B cell (primary cell): ENCODE data around the gene HSD11B1. TPM values are rescaled to one million over a fixed set of nuclear protein-coding genes. Genes with fewer than 3 reads are reported as not detected.

Source experiments
- ATAC-seq: fragments of 200-7000 bp; cut with Tn5 transposase; one replicate; pipeline ENCODE4 v1.10.0; 2021; ENCODE audit warnings: low read depth, mild to moderate bottlenecking, moderate number of reproducible peaks, moderate library complexity
- CTCF ChIA-PET: fragments of 350-600 bp; sonication (Branson Sonifier 250); formaldehyde crosslinking; loops from one replicate; lab custom pipeline; 2021; ENCODE audit warnings: antibody characterized with exemption, inconsistent platforms; lab: Charles Lee
- POLR2A ChIA-PET: fragments of 350-600 bp; sonication (Branson Sonifier 250); formaldehyde crosslinking; loops from one replicate; lab custom pipeline; 2021; ENCODE audit warnings: antibody characterized with exemption; lab: Charles Lee
- DNase-seq: peaks from one replicate; pipeline ENCODE4 v3.0.0; 2013
- H2AFZ ChIP-seq: 2 replicates; pipeline ENCODE4 v1.6.1; 2012; ENCODE audit warnings: mild to moderate bottlenecking, low read depth, low read length; ENCODE audit not compliant: insufficient read depth, poor library complexity, severe bottlenecking
- H3K27ac ChIP-seq, 2 donors: 1 replicate in 1 of 2; 2 replicates in 1 of 2; pipeline ENCODE4 v1.5.1; 2012 to 2013; ENCODE audit warnings: low read length in 2 of 2, mild to moderate bottlenecking in 2 of 2, moderate library complexity in 1 of 2
- H3K27me3 ChIP-seq, 4 experiments: fragments of 200-600 bp in 1 of 4; sonication (generic) in 1 of 4; replicated peaks in 1 of 4; 1 replicate in 2 of 4; 2 replicates in 2 of 4; pipeline versions ENCODE4 v1.6.1 to v1.7.0; 2013 to 2016; ENCODE audit warnings: low read length in 3 of 4, mild to moderate bottlenecking in 2 of 4, mixed read lengths in 1 of 4, moderate library complexity in 1 of 4; ENCODE audit not compliant: insufficient read depth in 4 of 4, control insufficient read depth in 3 of 4; ENCODE audit errors: control extremely low read depth in 1 of 4
- H3K36me3 ChIP-seq, 2 experiments: replicated peaks in 1 of 2; 1 replicate in 1 of 2; 2 replicates in 1 of 2; pipeline versions ENCODE4 v1.6.1 to v1.7.1; 2013; ENCODE audit warnings: low read length in 1 of 2; ENCODE audit not compliant: insufficient read depth in 2 of 2, control insufficient read depth in 1 of 2; ENCODE audit errors: control extremely low read depth in 1 of 2, extremely low read depth in 1 of 2
- H3K4me1 ChIP-seq, 2 donors: fragments of 200-600 bp in 1 of 2; sonication (generic) in 1 of 2; 1 replicate in 1 of 2; 2 replicates in 1 of 2; pipeline versions ENCODE4 v1.5.1 to v1.6.1; 2013 to 2017; ENCODE audit warnings: low read length in 2 of 2; ENCODE audit not compliant: control insufficient read depth in 2 of 2, insufficient read depth in 2 of 2
- H3K4me2 ChIP-seq: replicated peaks from 2 replicates; pipeline ENCODE3; 2012; ENCODE audit warnings: mild to moderate bottlenecking, low read depth, low read length; ENCODE audit not compliant: poor library complexity, severe bottlenecking
- H3K4me3 ChIP-seq, 5 experiments: fragments of 200-600 bp in 1 of 5; sonication (generic) in 1 of 5; 1 replicate in 3 of 5; 2 replicates in 2 of 5; pipeline versions ENCODE4 v1.5.1 to v1.7.0; 2011 to 2016; ENCODE audit warnings: low read length in 4 of 5, mild to moderate bottlenecking in 4 of 5, low read depth in 2 of 5, control low read depth in 1 of 5, moderate library complexity in 1 of 5; ENCODE audit not compliant: insufficient read depth in 1 of 5; ENCODE audit errors: control extremely low read depth in 1 of 5, extremely low read depth in 1 of 5
- H3K79me2 ChIP-seq: fragments of 200-600 bp; sonication (generic); one replicate; pipeline ENCODE4 v1.6.0; 2016; ENCODE audit warnings: low read length; ENCODE audit not compliant: control insufficient read depth, insufficient read depth
- H3K9ac ChIP-seq: fragments of 200-600 bp; sonication (generic); 2 replicates; pipeline ENCODE4 v1.6.1; 2017; ENCODE audit warnings: mild to moderate bottlenecking, low read length, moderate library complexity
- H3K9me3 ChIP-seq, 3 donors: one replicate each; pipeline versions ENCODE4 v1.6.1 to v1.7.1; 2013; ENCODE audit warnings: low read length in 2 of 3; ENCODE audit not compliant: control insufficient read depth in 2 of 3, insufficient read depth in 1 of 3; ENCODE audit errors: control extremely low read depth in 1 of 3
- H4K20me1 ChIP-seq: 2 replicates; pipeline ENCODE4 v1.6.0; 2012; ENCODE audit warnings: mild to moderate bottlenecking, low read length; ENCODE audit not compliant: insufficient read depth, control insufficient read depth, poor library complexity, severe bottlenecking
- H3K27ac Mint-ChIP-seq: one replicate; pipeline ENCODE4 v1.8.0; 2021; ENCODE audit warnings: mixed read lengths
- H3K27me3 Mint-ChIP-seq: one replicate; pipeline ENCODE4 v1.8.0; 2021; ENCODE audit warnings: mixed read lengths
- H3K4me1 Mint-ChIP-seq: one replicate; pipeline ENCODE4 v1.8.0; 2021; ENCODE audit warnings: mixed read lengths
- H3K4me3 Mint-ChIP-seq: one replicate; pipeline ENCODE4 v1.8.0; 2021; ENCODE audit warnings: mixed read lengths
- H3K9me3 Mint-ChIP-seq: one replicate; pipeline ENCODE4 v1.8.0; 2022; ENCODE audit warnings: mixed read lengths; ENCODE audit not compliant: insufficient read depth
- EZH2 ChIP-seq: IDR thresholded peaks from 2 replicates; pipeline ENCODE4 v1.6.1; 2012; ENCODE audit warnings: borderline replicate concordance, low read depth, mild to moderate bottlenecking, moderate library complexity, low read length; ENCODE audit not compliant: insufficient read depth, poor library complexity, severe bottlenecking
- WGBS: methylation state at CpG from one replicate; pipeline ENCODE4 v1.1.5; 2013; ENCODE audit warnings: missing lambda C conversion rate; ENCODE audit not compliant: insufficient coverage; 5-methylcytosine and 5-hydroxymethylcytosine counted together
- intact Hi-C: fragments of 100-400 bp; cut with micrococcal nuclease; formaldehyde crosslinking; loops from one replicate; pipeline ENCODE4 v1.10.0; 2022
- polyA plus RNA-seq: library from polyadenylated mRNA; depleted of rRNA; stranded (reverse); fragments of >200 nt; gene quantifications from 2 replicates; pipeline ENCODE4 v1.2.3, GENCODE V29; 2012
- total RNA-seq, 2 donors: library from RNA; stranded (reverse); fragments of 120-200 nt in 1 of 2; gene quantifications; 1 replicate in 1 of 2; 2 replicates in 1 of 2; pipeline versions ENCODE4 v1.2.3 to v1.2.4, GENCODE V29; 2013 to 2022
- TF ChIP-seq, protein P1 (sequence below): fragments of 200-600 bp; IDR thresholded peaks from one replicate; pipeline ENCODE4 v1.8.0; 2022; ENCODE audit warnings: antibody characterized with exemption, mild to moderate bottlenecking

The HSD11B1 gene
- total and polyA plus RNA-seq, 2 donors (not counting 1 experiment from before 2014, with no cell fraction given), result not detected

DNA sequence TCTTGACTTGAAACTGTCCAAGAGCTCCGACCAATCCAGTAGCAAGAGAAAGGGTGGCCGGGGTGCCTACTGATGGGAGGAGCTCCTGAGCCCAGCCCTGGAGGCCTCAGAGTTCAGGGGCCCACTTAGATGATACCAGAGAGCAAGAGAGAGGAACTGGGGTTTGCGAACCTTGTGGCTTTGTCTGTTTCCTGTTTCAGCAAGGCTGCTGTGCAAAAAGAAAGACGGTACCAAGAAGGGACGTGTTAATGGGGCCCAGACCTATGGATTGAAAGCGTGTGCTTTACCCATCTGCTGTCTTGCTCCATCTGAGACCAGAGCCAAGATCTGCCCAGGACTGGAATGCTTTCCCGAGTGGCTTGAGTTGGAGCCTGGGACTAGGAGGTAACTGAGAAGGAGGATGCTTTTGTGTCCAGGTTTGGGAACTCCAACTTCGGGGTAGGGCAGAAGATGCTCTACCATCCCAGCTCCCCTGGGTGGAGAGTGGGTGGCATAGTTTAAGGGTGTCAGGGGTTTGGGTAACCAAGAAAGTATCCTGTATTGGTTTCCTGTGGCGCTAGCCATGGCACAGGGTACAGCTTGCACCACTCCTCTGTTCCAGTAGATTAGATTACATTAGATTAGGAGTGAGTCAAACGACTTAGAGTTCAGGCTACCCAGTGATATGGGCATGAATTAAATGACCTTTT is 51.4 kb downstream of the HSD11B1 start, which contains the start of gene TRAF3IP3:
TRAF3IP3 (plus strand) TSS at position 128 of the 689 bp plus-strand sequence. CDS start 3,987 bp downstream, outside the sequence.
- H3K79me2 ChIP-seq, result peaks cover 58% of the 10 kb centered on the region
- H3K27ac ChIP-seq, result peak within 1 kb of the TSS; percentile 67 to 86
- Mint-ChIP-seq H3K4me3 (peak within 1 kb of the TSS; percentile 92), H3K9me3 (no peaks in the 10 kb centered on the region), H3K4me1 (peaks cover 70% of the 10 kb centered on the region), H3K27ac (peak within 1 kb of the TSS; percentile 95), H3K27me3 (no peaks in the 10 kb centered on the region)
- peaks cover 2 to 32% of the 10 kb centered on the region in 2 experiments for H3K36me3 ChIP-seq
- H3K9me3 ChIP-seq, result no peaks in the 10 kb centered on the region
- 0% methylated on average over 8 of the region's 10 CpGs for WGBS
- peak within 1 kb of the TSS; percentile 72 for H3K4me2 ChIP-seq
- H3K4me3 ChIP-seq, result peak within 1 kb of the TSS; percentile 59 to 80 (median 69)
- ChIA-PET CTCF (interaction anchor here (0.7 to 3.5 kb wide), 11 partner anchors 8 to 186 kb away, joined by 3 to 15 read pairs (median 5); partner anchors contain the start of genes C1orf74 and UTP25), POLR2A (interaction anchor here (0.9 to 4.0 kb wide), 6 partner anchors 12 to 1675 kb away, joined by 3 to 40 read pairs (median 6); partner anchors contain the start of genes C1orf74, IRF6 and UTP25)
- ATAC-seq (peak; percentile 96), DNase-seq (peak; percentile 85)
- H3K9ac ChIP-seq, result peak within 1 kb of the TSS; percentile 84
- H3K4me1 ChIP-seq, result peaks cover 62 to 82% of the 10 kb centered on the region in 2 donors
- H2AFZ ChIP-seq, result peak within 1 kb of the TSS; percentile 68
- intact Hi-C loops, result loop anchor here (1.0 to 10.0 kb wide), 5 partner anchors 9 to 81 kb away; partner anchors contain the start of genes C1orf74 and G0S2
- TF ChIP-seq EZH2, result no peak
- TF ChIP-seq, protein P1, sequence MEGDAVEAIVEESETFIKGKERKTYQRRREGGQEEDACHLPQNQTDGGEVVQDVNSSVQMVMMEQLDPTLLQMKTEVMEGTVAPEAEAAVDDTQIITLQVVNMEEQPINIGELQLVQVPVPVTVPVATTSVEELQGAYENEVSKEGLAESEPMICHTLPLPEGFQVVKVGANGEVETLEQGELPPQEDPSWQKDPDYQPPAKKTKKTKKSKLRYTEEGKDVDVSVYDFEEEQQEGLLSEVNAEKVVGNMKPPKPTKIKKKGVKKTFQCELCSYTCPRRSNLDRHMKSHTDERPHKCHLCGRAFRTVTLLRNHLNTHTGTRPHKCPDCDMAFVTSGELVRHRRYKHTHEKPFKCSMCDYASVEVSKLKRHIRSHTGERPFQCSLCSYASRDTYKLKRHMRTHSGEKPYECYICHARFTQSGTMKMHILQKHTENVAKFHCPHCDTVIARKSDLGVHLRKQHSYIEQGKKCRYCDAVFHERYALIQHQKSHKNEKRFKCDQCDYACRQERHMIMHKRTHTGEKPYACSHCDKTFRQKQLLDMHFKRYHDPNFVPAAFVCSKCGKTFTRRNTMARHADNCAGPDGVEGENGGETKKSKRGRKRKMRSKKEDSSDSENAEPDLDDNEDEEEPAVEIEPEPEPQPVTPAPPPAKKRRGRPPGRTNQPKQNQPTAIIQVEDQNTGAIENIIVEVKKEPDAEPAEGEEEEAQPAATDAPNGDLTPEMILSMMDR, result no peak
- peaks cover 31% of the 10 kb centered on the region for H4K20me1 ChIP-seq
- H3K27me3 ChIP-seq, result no peaks in the 10 kb centered on the region
